H1 (cell line): Measurements from ENCODE around the gene FAU. TPM values are rescaled to one million over a fixed set of nuclear protein-coding genes. Genes with fewer than 3 reads are reported as not detected.

Experiments used
- ASH2L ChIP-seq: fragments of 200-600, 300-600 bp; sonication (generic); IDR thresholded peaks from one replicate; pipeline ENCODE4 v1.7.1; 2017; ENCODE audit warnings: low read length
- BACH1 ChIP-seq: IDR thresholded peaks from 2 replicates; pipeline ENCODE4 v1.6.1; 2012; ENCODE audit warnings: low read length, improper control_type of control experiment
- BCL11A ChIP-seq, 2 experiments: IDR thresholded peaks; one replicate each; pipeline ENCODE4 v1.6.1; 2011; ENCODE audit warnings: low read depth in 2 of 2, low read length in 2 of 2, mild to moderate bottlenecking in 2 of 2
- CHD2 ChIP-seq: IDR thresholded peaks from 2 replicates; pipeline ENCODE4 v1.6.1; 2012; ENCODE audit warnings: low read length, improper control_type of control experiment
- EP300 ChIP-seq, 2 experiments: IDR thresholded peaks; 1 replicate in 1 of 2; 2 replicates in 1 of 2; pipeline ENCODE4 v1.6.1; 2011 to 2012; ENCODE audit warnings: low read depth in 2 of 2, low read length in 2 of 2, mild to moderate bottlenecking in 2 of 2, borderline replicate concordance in 1 of 2, inconsistent platforms in 1 of 2, moderate library complexity in 1 of 2
- EZH2 ChIP-seq: fragments of 200-600 bp; sonication (generic); IDR thresholded peaks from 2 replicates; pipeline ENCODE4 v1.7.1; 2012; ENCODE audit warnings: low read depth, mild to moderate bottlenecking, moderate library complexity, low read length, inconsistent platforms; ENCODE audit not compliant: severe bottlenecking
- FOSL1 ChIP-seq: IDR thresholded peaks from 2 replicates; pipeline ENCODE4 v1.6.1; 2011; ENCODE audit warnings: mild to moderate bottlenecking, low read depth, low read length, moderate library complexity; ENCODE audit not compliant: insufficient read depth
- HDAC6 ChIP-seq: IDR thresholded peaks from one replicate; pipeline ENCODE4 v1.7.1; 2012; ENCODE audit warnings: low read depth, mild to moderate bottlenecking, inconsistent platforms, low read length, moderate library complexity
- JUND ChIP-seq: IDR thresholded peaks from 2 replicates; pipeline ENCODE4 v1.6.1; 2011; ENCODE audit warnings: mild to moderate bottlenecking, improper control_type of control experiment, low read length
- KDM4A ChIP-seq: IDR thresholded peaks from one replicate; pipeline ENCODE4 v1.7.1; 2012; ENCODE audit warnings: low read depth, mild to moderate bottlenecking, moderate library complexity, low read length, inconsistent platforms; ENCODE audit not compliant: severe bottlenecking
- POU5F1 ChIP-seq: IDR thresholded peaks from 2 replicates; pipeline ENCODE4 v1.6.1; 2011; ENCODE audit warnings: low read depth, mild to moderate bottlenecking, low read length, moderate library complexity
- RNF2 ChIP-seq: fragments of 200-900, 300-1000 bp; sonication (generic); IDR thresholded peaks from 2 replicates; pipeline ENCODE4 v1.7.1; 2016; ENCODE audit warnings: borderline replicate concordance, low read depth, mild to moderate bottlenecking, antibody characterized with exemption, low read length; ENCODE audit not compliant: poor library complexity, severe bottlenecking; ENCODE audit errors: missing control alignments
- SIN3A ChIP-seq, 2 experiments: IDR thresholded peaks in 1 of 2; conservative IDR thresholded peaks in 1 of 2; 2 replicates each; pipeline ENCODE4 v1.6.1; 2011 to 2012; ENCODE audit warnings: low read length in 2 of 2, improper control_type of control experiment in 1 of 2, low read depth in 1 of 2, mild to moderate bottlenecking in 1 of 2
- SP2 ChIP-seq: IDR thresholded peaks from 2 replicates; pipeline ENCODE4 v1.6.1; 2012; ENCODE audit warnings: mild to moderate bottlenecking, low read length, inconsistent platforms
- TAF7 ChIP-seq: optimal IDR thresholded peaks from 2 replicates; pipeline ENCODE3; 2011; ENCODE audit warnings: low read depth, mild to moderate bottlenecking, inconsistent platforms, low read length, moderate library complexity, borderline replicate concordance
- ZNF274 ChIP-seq: IDR thresholded peaks from 2 replicates; pipeline ENCODE4 v1.7.0; 2012; ENCODE audit warnings: low read length, borderline replicate concordance; ENCODE audit errors: extremely low read depth
- polyA plus RNA-seq, 7 experiments: library from polyadenylated mRNA; depleted of rRNA in 3 of 7; stranded (reverse) in 5 of 7; unstranded in 2 of 7; fragments of >200 nt in 5 of 7; fragments of 200-250 nt in 2 of 7; gene quantifications; 1 replicate in 5 of 7; 2 replicates in 1 of 7; 4 replicates in 1 of 7; pipeline versions ENCODE4 v1.2.1 to v1.2.3, GENCODE V29; 2011 to 2013; ENCODE audit warnings: missing spikeins in 2 of 7, mixed read lengths in 2 of 7
- total RNA-seq: library from RNA; stranded (reverse); fragmentation: NEBNext Ultra II Directional; extraction: Animal tissue kit (Norgen Biotek cat#: 25700); gene quantifications from 2 replicates; pipeline ENCODE4 v1.2.1, GENCODE V29; 2021
- TF ChIP-seq, protein P1 (sequence below): IDR thresholded peaks from 2 replicates; pipeline ENCODE4 v1.6.1; 2012; ENCODE audit warnings: low read length, inconsistent platforms
- TF ChIP-seq, protein P2 (sequence below): IDR thresholded peaks from 2 replicates; pipeline ENCODE4 v1.6.1; 2011; ENCODE audit warnings: low read depth, mild to moderate bottlenecking, low read length; ENCODE audit not compliant: insufficient read depth
- TF ChIP-seq, protein P3 (sequence below): IDR thresholded peaks from 2 replicates; pipeline ENCODE4 v1.6.1; 2012; ENCODE audit warnings: inconsistent platforms

The FAU gene
- total and polyA plus RNA-seq, 2 of the 8 experiments (the other 6 are each of a cell fraction or from before 2014, with no cell fraction given), result 826 to 896 TPM

DNA sequence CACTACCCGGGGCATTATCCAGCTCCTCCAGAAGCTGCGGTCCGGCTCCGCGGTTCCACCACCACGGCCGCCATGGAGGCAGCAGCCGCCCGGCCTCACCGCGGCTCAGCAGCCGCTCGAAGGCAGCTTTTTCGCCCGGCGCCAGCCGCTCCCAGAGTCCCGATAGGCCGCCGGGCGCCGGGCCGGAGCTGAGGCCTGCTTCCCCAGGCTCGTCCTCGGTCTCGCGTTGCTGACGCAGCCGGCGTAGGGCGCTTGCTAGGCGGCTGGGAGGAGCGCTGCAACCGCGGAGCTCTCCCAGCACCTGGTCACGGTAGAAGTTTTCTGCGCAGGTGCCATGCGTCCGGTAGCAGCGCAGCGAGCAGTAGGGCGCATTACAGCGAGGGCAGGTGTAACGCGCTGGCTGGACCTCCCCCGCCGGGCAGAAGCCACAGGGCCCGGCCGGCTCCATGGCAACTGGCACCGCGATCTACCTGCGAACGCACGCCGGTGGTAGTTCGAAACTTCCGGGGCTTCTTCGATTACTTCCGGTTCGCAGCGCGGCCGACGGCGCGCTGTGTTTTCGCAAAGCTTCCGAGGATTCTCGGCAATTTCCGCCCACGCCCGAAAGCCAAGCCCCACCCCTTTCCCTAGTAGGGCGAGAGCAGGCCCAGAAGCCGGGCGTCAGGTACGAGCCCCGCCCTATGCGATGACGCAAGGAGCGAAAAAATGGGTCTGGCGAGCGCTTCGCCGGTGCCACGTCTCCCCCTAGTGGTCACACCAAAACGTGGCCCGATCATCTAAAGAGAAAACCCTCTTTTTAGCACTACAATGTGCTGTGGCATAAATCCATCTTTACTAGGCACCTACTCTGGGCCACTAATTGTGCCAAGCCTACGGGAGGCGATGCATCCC is 4.5 kb downstream of the FAU start, which contains the start of gene ZNHIT2 (continued):
- TF ChIP-seq SIN3A (conservative IDR thresholded peaks at IDR 0.05 in 1 of 2, IDR thresholded peaks at IDR 0.05 in 1 of 2; ENCODE audit: low read depth in 1 of 2, low read length in 2 of 2) (peak; percentile 83 to 96), BACH1 (no peak; the same call in 1 of the 2 replicates), SP2 (no peak), ASH2L (peak; percentile 19), RNF2 (no peak), POU5F1 (no peak), ZNF274 (no peak), KDM4A (peak; percentile 27), FOSL1 (no peak), EP300 (IDR thresholded peaks at IDR 0.05; ENCODE audit: borderline replicate concordance in 1 of 2, low read depth in 2 of 2, low read length in 2 of 2) (peak in 1 of 2 experiments; percentile 75; a peak in 1 of 3 replicates), HDAC6 (no peak), EZH2 (no peak), TAF7 (peak; percentile 86), JUND (peak; percentile 88), CHD2 (peak; percentile 76; the same call in 1 of the 2 replicates), BCL11A (IDR thresholded peaks at IDR 0.05; ENCODE audit: low read depth in 2 of 2, low read length in 2 of 2) (no peak)
- TF ChIP-seq, protein P1, sequence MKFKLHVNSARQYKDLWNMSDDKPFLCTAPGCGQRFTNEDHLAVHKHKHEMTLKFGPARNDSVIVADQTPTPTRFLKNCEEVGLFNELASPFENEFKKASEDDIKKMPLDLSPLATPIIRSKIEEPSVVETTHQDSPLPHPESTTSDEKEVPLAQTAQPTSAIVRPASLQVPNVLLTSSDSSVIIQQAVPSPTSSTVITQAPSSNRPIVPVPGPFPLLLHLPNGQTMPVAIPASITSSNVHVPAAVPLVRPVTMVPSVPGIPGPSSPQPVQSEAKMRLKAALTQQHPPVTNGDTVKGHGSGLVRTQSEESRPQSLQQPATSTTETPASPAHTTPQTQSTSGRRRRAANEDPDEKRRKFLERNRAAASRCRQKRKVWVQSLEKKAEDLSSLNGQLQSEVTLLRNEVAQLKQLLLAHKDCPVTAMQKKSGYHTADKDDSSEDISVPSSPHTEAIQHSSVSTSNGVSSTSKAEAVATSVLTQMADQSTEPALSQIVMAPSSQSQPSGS, result peak; percentile 89
- TF ChIP-seq, protein P2, sequence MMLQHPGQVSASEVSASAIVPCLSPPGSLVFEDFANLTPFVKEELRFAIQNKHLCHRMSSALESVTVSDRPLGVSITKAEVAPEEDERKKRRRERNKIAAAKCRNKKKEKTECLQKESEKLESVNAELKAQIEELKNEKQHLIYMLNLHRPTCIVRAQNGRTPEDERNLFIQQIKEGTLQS, result peak; percentile 87; the same call in 1 of the 2 replicates
- TF ChIP-seq, protein P3, sequence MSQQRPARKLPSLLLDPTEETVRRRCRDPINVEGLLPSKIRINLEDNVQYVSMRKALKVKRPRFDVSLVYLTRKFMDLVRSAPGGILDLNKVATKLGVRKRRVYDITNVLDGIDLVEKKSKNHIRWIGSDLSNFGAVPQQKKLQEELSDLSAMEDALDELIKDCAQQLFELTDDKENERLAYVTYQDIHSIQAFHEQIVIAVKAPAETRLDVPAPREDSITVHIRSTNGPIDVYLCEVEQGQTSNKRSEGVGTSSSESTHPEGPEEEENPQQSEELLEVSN, result no peak; the same call in 1 of the 2 replicates
